MM.1S (cell line): ENCODE results near the gene SPPL2C.

Source experiments
- EZH2 ChIP-seq: fragments of 300-600 bp; sonication (generic); optimal IDR thresholded peaks from 2 replicates; pipeline ENCODE3; 2017; ENCODE audit warnings: low read depth, mild to moderate bottlenecking, antibody characterized with exemption, low read length, mixed read lengths
- EZH2phosphoT487 ChIP-seq: fragments of 300-600 bp; sonication (generic); IDR thresholded peaks from 2 replicates; pipeline ENCODE4 v1.6.1; 2018; ENCODE audit warnings: antibody characterized with exemption, low read length
- TF ChIP-seq, protein P1 (sequence below): fragments of 300-600 bp; sonication (generic); IDR thresholded peaks from 2 replicates; pipeline ENCODE4 v1.5.1; 2016; ENCODE audit warnings: antibody characterized with exemption, low read length, mixed read lengths

DNA sequence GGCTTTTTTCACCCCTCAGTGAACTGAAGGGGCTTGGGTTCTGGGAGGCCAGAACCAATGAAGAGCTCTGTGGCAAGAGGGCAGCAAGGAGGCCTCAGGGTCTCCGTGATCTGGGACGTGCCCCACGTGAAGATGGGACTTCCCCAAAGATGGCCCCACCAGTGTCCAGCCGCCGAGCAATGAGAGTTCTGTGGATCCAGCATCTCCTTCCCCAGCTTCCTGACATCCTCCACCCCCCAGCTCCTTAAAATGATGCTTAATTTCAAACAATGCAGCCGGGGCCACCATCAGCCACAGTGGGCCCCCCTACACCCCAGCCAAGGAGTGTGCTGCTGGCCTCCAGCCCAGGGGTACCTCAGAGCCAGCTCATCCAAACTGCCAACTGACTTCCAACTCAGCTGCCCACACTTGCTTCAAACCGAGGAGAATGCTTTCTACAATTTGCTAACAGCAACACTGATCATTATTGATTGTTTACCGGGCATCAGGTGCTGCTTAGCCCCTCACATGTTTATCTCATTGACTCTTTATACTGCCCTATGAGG lies 5.9 kb upstream of the SPPL2C start:
- TF ChIP-seq, protein P1, sequence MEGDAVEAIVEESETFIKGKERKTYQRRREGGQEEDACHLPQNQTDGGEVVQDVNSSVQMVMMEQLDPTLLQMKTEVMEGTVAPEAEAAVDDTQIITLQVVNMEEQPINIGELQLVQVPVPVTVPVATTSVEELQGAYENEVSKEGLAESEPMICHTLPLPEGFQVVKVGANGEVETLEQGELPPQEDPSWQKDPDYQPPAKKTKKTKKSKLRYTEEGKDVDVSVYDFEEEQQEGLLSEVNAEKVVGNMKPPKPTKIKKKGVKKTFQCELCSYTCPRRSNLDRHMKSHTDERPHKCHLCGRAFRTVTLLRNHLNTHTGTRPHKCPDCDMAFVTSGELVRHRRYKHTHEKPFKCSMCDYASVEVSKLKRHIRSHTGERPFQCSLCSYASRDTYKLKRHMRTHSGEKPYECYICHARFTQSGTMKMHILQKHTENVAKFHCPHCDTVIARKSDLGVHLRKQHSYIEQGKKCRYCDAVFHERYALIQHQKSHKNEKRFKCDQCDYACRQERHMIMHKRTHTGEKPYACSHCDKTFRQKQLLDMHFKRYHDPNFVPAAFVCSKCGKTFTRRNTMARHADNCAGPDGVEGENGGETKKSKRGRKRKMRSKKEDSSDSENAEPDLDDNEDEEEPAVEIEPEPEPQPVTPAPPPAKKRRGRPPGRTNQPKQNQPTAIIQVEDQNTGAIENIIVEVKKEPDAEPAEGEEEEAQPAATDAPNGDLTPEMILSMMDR: no peak
- TF ChIP-seq EZH2 (no peak), EZH2phosphoT487 (no peak)
